GM18502 (cell line): ENCODE results near the gene SSR4.
A peak's percentile ranks its signal among the peaks of the same experiment; 100 is the strongest.

Experiments
- ATAC-seq: cut with Tn5 transposase; IDR thresholded peaks from one replicate; pipeline ENCODE4 v1.9.1; 2021; ENCODE audit warnings: mild to moderate bottlenecking; ENCODE audit not compliant: unreplicated experiment, poor library complexity

Gene SSR4

DNA sequence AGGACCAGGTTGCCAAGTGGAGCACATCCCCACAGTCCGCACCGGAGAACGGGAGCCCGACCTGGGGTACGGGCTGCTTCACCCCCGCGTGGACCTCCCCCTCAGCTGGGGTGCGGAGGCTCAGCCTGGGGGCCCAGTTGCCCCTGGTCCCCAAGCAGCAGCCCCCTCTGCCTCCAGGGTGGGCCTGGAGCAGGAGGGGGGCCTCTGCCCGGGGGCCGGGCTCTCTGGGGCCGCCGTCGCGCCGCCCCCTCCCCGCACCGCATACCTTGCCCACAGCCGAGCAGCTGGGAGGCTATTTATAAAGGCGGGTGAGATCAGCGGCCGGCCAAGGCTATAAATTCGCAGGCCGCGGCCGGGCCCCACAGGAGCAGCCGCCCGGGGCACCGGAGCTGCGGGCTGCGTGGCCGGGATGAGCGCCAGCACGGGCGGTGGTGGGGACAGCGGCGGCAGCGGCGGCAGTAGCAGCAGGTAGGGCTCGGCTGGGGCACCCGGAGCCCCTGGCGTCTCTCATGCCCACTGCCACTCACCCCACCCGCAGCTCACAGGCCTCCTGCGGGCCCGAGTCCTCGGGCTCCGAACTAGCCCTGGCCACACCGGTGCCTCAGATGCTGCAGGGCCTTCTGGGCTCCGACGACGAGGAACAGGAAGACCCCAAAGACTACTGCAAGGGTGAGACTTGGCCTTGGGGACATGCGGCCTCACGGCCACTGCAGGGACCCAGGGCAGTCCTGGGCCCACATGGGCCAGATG lies 13.6 kb upstream of the SSR4 start, which contains the start of gene SRPK3:
Gene SRPK3, plus strand, starts transcription at position 364 of the 750 bp plus-strand sequence. Its CDS starts 46 bp downstream, at position 410.
- ATAC-seq: no peak

DNA sequence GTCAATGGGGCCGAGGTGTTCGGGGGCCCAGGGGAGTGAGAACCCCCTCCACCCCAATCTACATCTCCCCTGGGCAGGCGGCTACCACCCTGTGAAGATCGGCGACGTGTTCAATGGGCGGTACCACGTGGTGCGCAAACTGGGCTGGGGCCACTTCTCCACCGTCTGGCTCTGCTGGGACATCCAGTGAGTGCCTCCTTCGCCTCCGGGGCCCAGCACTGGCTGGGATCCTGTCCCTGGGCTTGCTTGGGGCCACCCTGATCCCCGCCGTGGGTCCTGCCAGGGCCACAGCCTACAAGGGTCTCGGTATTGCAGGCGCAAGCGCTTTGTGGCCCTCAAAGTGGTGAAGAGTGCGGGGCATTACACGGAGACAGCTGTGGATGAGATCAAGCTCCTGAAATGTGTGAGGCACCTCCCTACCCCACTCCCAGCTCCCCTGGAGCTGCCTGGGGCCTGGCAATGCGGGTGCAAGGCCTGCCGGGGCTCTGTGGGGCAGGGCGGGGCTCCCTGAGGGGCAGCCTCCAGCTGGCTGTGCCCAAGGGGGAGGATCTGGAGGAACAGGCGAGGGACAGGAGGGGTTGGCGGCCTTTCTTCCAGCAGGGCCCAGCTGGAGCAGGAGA lies 12.9 kb upstream of the SSR4 start:
- no peak for ATAC-seq

DNA sequence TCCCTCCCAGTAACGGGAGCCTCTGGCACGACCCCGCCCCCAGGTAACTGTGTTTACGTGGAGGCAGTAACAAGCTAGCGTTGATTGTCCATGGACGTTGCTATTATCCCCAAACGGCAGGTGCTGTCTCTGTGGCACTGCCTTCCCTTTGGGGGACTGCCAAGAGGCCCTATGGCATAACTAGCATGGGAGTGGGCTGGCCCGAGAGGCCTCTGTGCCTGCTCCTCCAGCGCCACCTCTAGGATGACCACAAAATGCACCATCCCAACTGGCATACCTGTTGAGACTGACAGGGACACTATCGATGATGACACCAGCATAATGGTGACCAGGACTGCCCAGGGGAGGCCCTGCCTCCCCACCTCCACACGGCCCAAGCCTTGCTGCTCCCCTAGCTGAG lies 12.2 kb upstream of the SSR4 start:
- no peak for ATAC-seq

DNA sequence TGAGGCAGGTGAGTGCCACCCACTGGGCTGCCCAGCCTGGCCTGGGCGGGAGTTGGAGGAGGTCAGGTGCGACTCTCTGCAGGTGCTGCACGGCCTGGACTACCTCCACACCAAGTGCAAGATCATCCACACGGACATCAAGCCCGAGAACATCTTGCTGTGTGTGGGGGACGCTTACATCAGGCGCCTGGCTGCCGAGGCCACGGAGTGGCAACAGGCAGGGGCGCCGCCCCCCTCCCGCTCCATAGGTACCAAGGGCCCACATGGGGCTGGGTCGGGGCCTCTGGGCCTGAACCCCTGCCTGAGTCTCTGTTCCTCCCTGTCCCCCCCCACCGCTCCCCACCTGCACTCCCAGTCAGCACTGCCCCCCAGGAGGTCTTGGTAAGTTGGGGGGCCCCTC lies 11.6 kb upstream of the SSR4 start:
- ATAC-seq: no peak

GRCh38 chrX:153783378-153784013 lies 11.0 kb upstream of the SSR4 start:
- ATAC-seq: no peak

DNA sequence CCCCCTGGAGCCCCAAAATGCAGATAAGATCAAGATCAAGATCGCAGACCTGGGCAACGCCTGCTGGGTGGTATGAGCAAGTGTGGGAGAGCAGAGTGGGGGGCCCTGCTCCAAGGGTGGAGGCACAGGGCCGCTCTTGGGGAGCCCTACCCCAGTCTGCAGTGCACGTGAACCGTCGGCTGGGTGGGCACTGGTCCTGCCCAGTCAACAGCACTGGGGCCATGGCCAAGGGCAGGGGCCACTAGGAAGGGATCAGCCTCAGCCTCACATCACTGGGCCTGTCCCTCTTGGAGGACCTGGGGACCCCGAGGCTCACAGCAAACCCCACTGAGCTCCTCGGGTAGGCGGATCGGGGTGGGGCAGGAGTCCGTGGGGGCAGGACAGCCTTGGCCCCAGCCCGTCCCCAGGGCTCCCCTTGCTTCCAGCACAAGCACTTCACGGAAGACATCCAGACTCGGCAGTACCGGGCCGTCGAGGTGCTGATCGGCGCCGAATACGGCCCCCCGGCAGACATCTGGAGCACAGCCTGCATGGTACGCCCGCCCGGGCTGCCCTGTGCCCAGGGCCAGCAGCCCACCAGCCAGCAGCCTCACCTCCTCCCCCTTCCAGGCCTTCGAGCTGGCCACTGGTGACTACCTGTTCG lies 10.0 kb upstream of the SSR4 start:
- ATAC-seq: no peak

- ATAC-seq: no peak
Measured at GRCh38 chrX:153786669-153787068, 7.8 kb upstream of the SSR4 start.

- ATAC-seq: no peak
Measured at GRCh38 chrX:153789654-153790053, 4.8 kb upstream of the SSR4 start.

DNA sequence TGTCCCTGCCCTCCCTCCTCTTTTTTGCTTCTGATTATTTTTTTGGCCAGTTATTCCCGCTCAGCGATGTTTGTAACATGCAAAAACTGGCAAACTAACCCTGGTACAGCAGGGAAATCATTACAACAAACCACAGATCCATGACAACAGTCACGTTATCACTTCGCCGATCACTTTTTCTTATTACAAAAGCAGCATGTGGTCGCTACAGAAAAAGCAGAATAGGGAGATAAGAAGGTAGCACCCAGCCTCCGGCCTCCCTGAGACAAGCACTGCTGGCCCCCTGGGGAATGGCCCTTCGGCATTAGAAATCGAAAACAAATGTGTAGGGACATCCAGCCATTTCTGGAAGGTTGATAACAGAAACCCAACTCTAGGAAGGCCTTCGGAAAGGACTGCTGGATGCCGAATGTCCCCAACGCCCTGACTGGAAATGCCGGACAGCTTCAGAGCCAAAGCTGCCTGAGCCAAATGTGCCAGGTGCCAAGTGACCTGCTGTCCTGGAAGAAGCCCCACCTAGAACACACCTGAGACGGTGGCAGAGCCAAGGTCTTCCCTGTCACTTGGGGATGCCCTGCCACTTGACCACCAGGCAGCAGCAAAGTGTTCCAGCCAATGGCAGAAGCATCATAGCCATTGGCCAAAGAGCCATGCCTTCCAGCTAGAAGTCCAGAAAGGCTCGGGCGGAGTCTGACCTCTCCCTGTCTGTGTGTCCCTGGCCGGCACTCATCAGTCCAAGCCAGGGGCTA lies 3.2 kb upstream of the SSR4 start:
- ATAC-seq: no peak

- no peak for ATAC-seq
Measured at GRCh38 chrX:153792368-153792767, 2.1 kb upstream of the SSR4 start.

- ATAC-seq: no peak
Measured at GRCh38 chrX:153793291-153793690, 1.2 kb upstream of the SSR4 start.

DNA sequence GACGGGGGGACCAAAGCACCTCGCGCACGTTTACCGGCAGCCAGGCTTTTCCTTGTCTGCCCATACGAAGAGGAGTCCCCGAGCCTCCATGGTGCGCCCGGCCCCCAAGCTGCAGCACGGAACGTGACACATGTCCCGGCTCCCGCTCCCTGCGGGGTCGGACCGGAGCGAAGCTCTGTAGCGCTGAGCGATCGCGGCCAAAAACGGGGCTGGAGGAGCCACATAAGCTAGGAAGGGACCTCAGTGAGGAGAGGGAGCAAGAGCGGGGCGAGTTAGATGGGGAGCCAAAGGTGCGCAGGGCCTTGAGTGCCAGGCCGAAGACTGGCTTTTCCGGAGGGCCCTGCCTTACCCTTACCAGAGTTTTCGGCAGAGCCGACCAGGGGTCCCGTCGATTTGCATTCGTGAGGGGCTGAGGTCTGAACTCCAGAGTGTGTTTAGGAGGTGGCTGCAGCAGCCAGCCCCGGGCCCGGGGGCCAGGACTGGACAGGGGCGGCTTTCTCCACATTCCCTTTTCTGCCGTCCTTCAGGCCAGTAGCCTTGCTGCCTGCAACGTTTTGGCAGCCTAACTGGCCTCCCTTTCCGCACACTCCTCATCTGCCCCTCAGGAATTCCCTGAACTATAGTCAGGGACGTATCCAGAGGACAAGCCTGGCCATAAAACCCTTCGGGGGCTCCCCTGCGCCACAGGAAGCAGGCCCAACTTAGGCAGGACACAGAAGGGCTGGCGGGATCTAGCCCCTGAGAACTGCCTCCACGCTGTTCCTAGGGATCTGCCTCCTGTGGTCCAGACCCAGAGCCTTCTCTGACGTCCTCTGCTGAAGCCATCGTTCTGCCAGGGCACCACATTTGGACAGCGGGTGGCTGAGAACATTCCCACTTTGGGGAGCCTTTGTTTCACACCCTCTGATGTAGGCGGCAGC lies 689 bp downstream of the SSR4 start:
- ATAC-seq: peak; percentile 4

DNA sequence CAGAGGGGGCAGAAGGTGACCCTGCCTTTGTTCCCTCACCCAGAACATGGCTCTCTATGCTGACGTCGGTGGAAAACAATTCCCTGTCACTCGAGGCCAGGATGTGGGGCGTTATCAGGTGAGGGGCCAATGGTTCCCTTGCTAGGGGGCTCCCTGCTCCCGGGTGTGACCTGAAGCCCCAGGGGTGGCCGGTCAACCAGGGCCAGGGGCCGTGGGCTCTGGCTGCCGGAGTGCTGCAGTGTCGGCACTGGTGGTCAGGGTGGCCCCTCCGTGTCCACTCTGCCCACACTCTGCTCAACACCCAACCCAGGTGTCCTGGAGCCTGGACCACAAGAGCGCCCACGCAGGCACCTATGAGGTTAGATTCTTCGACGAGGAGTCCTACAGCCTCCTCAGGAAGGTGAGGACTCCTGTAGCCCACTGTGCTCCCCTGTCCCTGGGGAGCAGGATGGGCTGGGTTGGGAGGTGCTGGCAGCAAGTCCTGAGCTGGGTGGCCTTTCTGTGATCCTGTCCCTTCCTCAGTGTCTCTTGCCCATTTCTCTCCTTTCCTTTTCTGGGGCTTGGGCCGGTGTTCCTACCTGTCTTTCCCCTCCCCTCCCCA lies 3.0 kb downstream of the SSR4 start:
- no peak for ATAC-seq

DNA sequence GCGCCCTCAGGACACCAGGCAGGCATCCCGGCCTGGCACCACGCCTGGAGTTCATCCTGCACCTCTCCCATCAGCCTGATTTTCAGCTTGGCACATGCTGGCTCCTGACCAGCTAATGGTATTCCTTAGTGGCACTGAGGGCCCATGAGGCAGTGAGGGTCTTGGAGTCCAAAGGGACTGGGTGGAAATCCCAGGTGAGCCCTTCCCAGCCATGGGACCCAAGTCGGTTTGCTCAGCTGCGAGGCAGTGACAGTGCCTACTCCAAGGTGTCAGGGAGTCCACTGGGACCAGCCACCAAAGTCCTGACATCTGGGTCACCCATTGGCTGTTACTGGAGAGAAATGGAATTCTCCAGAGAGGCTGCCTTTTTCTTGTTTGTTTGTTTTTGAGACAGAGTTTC lies 4.9 kb downstream of the SSR4 start:
- ATAC-seq: no peak

DNA sequence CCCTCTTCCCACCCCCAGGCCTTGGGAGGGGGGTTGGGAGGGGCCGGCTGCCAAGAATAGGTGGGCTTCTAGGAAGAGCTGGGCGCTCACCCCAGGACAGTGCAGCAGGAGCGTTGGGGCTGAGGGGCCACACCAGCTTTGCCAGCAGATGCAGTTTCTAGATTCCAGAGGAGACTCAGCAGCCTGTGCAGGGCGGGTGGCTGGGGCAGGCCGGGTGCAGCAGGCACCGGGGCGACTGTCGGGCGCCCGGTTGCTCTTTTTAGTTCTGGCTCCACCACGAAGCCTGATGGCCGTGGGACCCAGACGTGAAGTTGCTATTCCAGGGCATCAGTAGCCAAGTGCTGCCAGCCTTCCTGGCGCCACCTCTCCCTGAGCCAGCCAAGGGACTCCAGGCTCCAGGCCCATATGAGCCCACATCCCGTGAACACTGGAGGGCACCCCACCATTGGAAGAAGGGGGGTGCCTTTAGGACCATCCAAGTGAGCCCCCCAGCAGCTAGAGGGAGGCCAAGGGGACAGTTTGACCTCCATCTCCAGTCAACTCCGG lies 5.8 kb downstream of the SSR4 start:
- no peak for ATAC-seq

DNA sequence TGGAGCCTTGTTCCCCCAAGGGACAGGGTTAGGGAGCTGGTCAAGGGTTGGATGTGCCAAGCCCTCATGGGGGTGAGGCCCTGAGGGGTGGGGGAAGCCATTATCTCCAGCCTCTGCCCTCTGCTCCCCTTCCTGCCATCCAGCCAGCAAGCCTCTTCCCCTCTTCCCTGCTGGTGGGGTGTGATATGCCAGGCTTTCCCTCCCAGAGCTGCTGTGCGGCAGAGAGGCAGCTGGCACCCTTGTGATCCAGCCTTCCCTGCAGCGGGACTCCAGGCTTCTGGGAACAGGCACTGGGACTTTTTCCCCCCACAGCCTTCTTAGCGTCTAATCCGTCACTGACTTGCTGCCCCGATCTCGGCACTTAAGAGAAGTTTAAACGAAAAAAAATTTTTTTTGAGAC lies 6.3 kb downstream of the SSR4 start:
- no peak for ATAC-seq

GRCh38 chrX:153801669-153802068 lies 7.2 kb downstream of the SSR4 start:
- no peak for ATAC-seq

- ATAC-seq: no peak
Measured at GRCh38 chrX:153802513-153803045, 8.1 kb downstream of the SSR4 start.
